Measurements from ENCODE around the gene OXER1.

- TF ChIP-seq EZH2 (IDR thresholded peaks at IDR 0.05; ENCODE audit: low read length), result no peak
- TF ChIP-seq CTCF (optimal IDR thresholded peaks at IDR 0.05 in 1 of 3, IDR thresholded peaks at IDR 0.05 in 1 of 3, conservative IDR thresholded peaks at IDR 0.05 in 1 of 3; ENCODE audit: extremely low read depth in 1 of 3, insufficient read depth in 2 of 3, low read length in 3 of 3), result no peak
Measured at GRCh38 chr2:42714686-42715085, 49.2 kb downstream of the OXER1 start.
